Upper lobe of left lung (tissue), 4 donors: ENCODE results near the gene PPP6R2.
A peak's percentile ranks its signal among the peaks of the same experiment; 100 is the strongest.

Source experiments
- CTCF ChIP-seq, 6 experiments: fragments of 450-650 bp in 4 of 6; fragments of 200-600 bp in 2 of 6; sonication (generic) in 2 of 6; IDR thresholded peaks; one replicate each; pipeline ENCODE4 v1.5.1; 2016 to 2019; ENCODE audit warnings: antibody characterized with exemption in 6 of 6
- POLR2A ChIP-seq, 4 donors: fragments of 450-650 bp; IDR thresholded peaks; one replicate each; pipeline ENCODE4 v1.5.1; 2016 to 2017; ENCODE audit warnings: antibody characterized with exemption in 4 of 4, mild to moderate bottlenecking in 2 of 4

DNA sequence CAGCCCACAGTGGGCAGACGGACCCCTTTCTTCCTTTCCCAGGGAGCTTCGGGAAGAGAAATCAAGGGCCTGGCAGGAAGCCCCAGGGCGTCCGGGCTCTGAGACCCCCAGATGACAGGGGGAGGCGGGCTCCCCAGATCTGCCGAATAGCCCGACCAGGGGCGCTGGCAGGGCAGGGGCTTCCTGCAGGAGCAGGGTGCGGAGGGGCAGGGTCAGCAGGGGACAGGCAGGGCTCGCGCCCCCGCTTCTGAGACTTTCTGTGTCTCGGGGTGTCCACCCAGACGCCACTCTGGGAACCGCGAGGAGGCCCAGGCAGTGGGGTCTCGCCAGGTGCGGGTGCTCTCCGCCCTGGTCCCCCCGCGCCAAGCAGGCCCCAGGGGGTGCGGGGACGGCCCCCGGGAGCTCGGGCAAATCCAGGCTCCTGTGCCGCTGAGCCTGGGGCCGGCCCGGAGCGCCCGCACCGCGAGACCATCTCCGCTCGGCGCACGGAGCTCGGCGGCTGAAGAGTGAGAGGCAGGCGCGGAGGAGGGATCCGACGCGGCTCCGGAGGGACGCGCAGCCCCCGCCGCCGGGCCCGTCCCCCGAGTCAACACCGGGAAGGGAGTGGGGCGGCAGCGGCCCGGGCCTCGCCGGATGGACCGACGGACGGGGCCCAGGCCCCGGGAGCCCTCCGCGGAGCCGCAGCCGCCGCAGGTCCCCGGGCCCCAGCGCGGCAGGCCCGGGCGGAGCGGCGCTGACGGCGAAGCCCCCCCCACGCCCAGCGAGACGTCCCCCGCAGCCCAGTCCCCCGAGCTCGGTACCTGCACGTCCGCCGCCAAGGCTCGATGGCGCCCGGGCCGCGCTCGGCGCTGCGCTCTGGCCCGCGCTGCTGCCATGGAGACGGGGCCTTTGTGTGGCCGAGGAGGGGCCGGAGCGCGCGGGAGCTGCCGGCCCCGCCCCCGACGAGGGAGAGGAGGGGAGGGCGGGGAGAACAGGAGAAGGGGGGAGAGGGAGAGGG lies 36.1 kb upstream of the PPP6R2 start, which contains the start of gene PLXNB2:
- TF ChIP-seq CTCF (IDR thresholded peaks at IDR 0.05) (peak in 3 of 6 experiments; percentile 14 to 18 (median 16)), POLR2A (IDR thresholded peaks at IDR 0.05) (peak in 2 of 4 donors; percentile 32 to 81)
